Activated CD4-positive, alpha-beta T cell treated with anti-CD3 and anti-CD28 coated beads, Interleukin-2, amount 10 ng/mL, durations not matched to agents 7 days and 5 days (primary cell): ENCODE measurements around the gene IFNA14. TPM values are rescaled to one million over a fixed set of nuclear protein-coding genes. Genes with fewer than 3 reads are reported as not detected.
A peak's percentile ranks its signal among the peaks of the same experiment; 100 is the strongest.
"Not testable (repeated sequence)": the region's sequence is repeated elsewhere in the genome, so short reads cannot be mapped to it uniquely, and the experiment has no call there.

Experiments used
- CTCF ChIA-PET: fragments of 350-600 bp; sonication (Branson Sonifier 250); formaldehyde crosslinking; loops from one replicate; lab custom pipeline; 2021; ENCODE audit warnings: antibody characterized with exemption; lab: Charles Lee
- POLR2A ChIA-PET: fragments of 350-600 bp; sonication (Branson Sonifier 250); formaldehyde crosslinking; loops from one replicate; lab custom pipeline; 2021; ENCODE audit warnings: antibody characterized with exemption; lab: Charles Lee
- DNase-seq: peaks from one replicate; pipeline ENCODE4 v3.0.0-alpha.2; 2020
- H3K27ac Mint-ChIP-seq: one replicate; pipeline ENCODE4 v1.8.0; 2021; ENCODE audit warnings: mild to moderate bottlenecking, moderate library complexity, mixed read lengths
- H3K27me3 Mint-ChIP-seq: one replicate; pipeline ENCODE4 v1.8.0; 2021; ENCODE audit warnings: mixed read lengths
- H3K36me3 Mint-ChIP-seq: one replicate; pipeline ENCODE4 v1.8.0; 2021; ENCODE audit warnings: low read depth, mixed read lengths
- H3K4me1 Mint-ChIP-seq: one replicate; pipeline ENCODE4 v1.8.0; 2021; ENCODE audit warnings: mixed read lengths
- H3K4me3 Mint-ChIP-seq: one replicate; pipeline ENCODE4 v1.8.0; 2021; ENCODE audit warnings: mild to moderate bottlenecking, moderate library complexity, mixed read lengths
- H3K9me3 Mint-ChIP-seq: one replicate; pipeline ENCODE4 v1.8.0; 2021; ENCODE audit warnings: mixed read lengths
- total RNA-seq, 2 experiments: library from RNA; stranded (reverse); gene quantifications; one replicate each; pipeline ENCODE4 v1.2.3, GENCODE V29; 2021

The IFNA14 gene
- total RNA-seq, 2 experiments from 2014 or later, result not detected

DNA sequence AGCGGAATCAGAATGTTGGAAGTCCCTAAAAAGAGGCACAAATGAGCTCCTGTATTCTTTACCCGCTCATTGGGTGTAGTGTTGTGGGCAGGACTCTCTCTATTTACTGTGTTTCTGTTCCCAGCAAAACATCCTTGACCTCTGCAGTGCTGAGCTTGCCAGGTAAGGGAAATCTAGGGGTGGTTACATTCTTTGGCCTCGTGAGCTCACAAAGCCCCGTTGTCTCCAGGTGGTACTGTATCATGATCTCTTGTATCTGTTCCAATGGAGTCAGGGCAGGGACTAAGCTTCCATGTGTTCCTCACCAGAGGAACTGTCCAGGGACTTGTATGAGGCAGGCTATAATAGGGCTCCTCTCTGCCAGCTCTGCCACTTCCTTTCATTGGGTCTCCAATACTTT, 11.8 kb upstream of the IFNA14 start:
- Mint-ChIP-seq H3K36me3 (no peaks in the 10 kb centered on the region), H3K9me3 (no peaks in the 10 kb centered on the region), H3K27ac (no peak overlapping the region), H3K4me1 (peaks cover 5% of the 10 kb centered on the region), H3K4me3 (no peak overlapping the region), H3K27me3 (peaks cover 30% of the 10 kb centered on the region)
- ChIA-PET CTCF (interaction anchor here (1.1 kb wide), 1 partner anchor 16 kb away, joined by 3 read pairs; no protein-coding TSS in a partner anchor), POLR2A (no interaction called here)
- DNase-seq, result no peak

DNA sequence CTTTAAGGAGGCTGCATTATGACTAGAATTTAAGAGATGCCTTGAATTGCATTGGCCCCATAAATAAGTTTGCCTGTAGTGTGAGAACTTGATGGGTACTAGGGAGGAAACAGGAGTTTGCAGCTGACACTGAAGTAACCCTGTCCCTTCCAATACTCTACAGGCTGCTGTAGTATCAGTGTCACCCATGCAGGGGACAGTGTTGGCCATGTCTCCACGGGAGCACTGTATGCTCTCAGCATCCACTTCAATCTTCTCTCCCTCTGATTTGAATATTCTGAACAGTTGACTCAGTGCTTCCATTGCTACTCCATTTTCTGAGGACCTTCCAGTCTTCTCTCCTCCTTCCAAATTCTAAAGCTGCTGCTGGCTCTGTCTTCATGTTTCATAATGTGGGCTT, 11.4 kb upstream of the IFNA14 start:
- H3K4me3 Mint-ChIP-seq, result no peak overlapping the region
- ChIA-PET POLR2A (no interaction called here), CTCF (interaction anchor here (1.1 kb wide), 1 partner anchor 15 kb away, joined by 3 read pairs; no protein-coding TSS in a partner anchor)
- peaks cover 5% of the 10 kb centered on the region for H3K4me1 Mint-ChIP-seq
- H3K27ac Mint-ChIP-seq, result no peak overlapping the region
- H3K27me3 Mint-ChIP-seq, result peaks cover 26% of the 10 kb centered on the region
- H3K36me3 Mint-ChIP-seq, result no peaks in the 10 kb centered on the region
- no peak for DNase-seq
- H3K9me3 Mint-ChIP-seq, result no peaks in the 10 kb centered on the region

DNA sequence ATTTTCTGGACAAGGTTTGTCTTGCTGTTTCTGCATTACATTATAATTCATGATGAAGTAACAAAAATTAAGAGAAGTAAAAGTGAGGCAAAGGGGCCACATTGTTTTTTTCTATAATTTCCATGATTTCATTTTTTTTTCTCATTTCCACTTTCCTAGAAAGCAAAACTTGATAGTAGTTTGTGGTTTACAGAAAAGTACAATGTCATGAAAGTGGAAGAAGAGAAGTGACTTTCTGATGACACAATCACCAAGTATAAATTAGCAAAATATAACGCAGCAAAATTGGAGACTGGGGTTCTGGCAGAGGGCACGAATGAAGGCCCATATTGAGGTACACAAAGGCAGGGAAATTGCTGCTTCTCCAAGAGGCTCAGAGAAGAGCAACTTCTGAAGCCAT, 5.0 kb upstream of the IFNA14 start:
- H3K36me3 Mint-ChIP-seq, result no peaks in the 10 kb centered on the region
- H3K27ac Mint-ChIP-seq, result no peak overlapping the region
- ChIA-PET CTCF (no interaction called here), POLR2A (no interaction called here)
- no peaks in the 10 kb centered on the region for H3K9me3 Mint-ChIP-seq
- peaks cover 5% of the 10 kb centered on the region for H3K4me1 Mint-ChIP-seq
- H3K4me3 Mint-ChIP-seq, result no peak overlapping the region
- no peak for DNase-seq
- H3K27me3 Mint-ChIP-seq, result peaks cover 31% of the 10 kb centered on the region

DNA sequence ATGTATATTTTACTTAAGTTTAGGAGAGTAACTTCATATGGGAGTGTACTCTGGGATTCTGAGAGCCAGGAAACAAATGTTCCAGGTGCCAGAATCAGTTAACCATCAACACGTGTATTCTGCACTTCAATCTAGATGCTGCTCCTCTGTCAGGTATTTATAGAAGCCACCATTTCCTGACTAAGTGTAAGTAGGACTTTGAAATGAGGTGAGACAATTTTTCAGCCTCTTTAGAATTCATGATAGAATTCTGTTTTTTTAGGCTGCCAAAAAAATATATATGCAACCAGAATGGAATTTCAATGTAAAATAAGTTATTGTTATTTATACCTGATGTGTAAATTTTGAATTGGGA, 3.5 kb downstream of the IFNA14 start:
- ChIA-PET CTCF (interaction anchor here (0.7 kb wide), 2 partner anchors 15 to 198 kb away, joined by 3 read pairs; no protein-coding TSS in a partner anchor), POLR2A (interaction anchor here (0.6 kb wide), 1 partner anchor 14 kb away, joined by 4 read pairs; no protein-coding TSS in a partner anchor)
- H3K36me3 Mint-ChIP-seq, H3K4me1 Mint-ChIP-seq, H3K4me3 Mint-ChIP-seq, H3K27ac Mint-ChIP-seq, DNase-seq, H3K9me3 Mint-ChIP-seq: not testable (repeated sequence)
- peaks cover 22% of the 10 kb centered on the region for H3K27me3 Mint-ChIP-seq

DNA sequence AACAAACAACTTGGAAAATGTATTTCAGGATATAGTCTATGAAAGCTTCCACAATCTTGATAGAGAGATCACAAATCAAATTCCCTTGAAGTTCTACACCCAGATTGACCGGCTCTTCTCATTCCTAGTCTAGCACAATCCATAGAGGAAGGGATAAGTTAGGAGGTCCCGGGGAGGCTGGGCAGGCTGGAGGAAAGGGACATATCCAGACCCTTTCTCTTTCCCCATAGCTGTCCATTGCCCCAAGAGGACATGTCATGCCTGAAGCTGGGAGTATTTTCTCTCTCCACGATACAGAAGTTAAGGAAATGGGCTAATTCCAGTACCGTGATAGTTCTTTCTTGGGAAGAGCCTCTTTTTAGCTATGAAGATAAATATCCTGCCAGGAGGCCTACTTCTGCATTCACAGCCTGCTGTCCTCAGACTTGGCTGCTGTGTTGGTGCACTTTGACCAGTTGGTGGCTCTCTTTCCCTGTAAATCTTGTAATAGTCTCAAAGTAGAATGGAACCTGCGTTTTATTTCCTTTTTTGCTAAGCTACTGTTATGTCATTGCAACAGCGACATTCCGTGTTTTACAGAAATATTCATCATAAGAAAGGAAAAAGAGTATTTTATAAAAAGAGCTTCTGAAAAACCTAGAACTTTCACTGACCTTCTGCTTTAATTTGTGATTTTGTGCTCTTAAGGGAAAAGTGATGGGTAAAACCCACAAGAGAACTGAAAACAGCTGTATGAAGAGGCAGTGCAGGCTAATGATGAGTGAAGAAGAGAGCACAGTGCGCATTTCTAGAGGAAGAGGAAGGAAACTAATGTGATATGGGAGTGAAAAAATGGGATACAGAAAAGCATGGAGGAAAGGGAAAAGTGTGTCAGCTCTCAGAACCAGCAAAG, 4.1 kb downstream of the IFNA14 start:
- not testable (repeated sequence) for H3K36me3 Mint-ChIP-seq, H3K27ac Mint-ChIP-seq, H3K4me1 Mint-ChIP-seq, H3K4me3 Mint-ChIP-seq, H3K9me3 Mint-ChIP-seq
- ChIA-PET POLR2A (interaction anchor here (0.6 kb wide), 1 partner anchor 15 kb away, joined by 4 read pairs; no protein-coding TSS in a partner anchor), CTCF (interaction anchor here (0.7 kb wide), 2 partner anchors 16 to 199 kb away, joined by 3 read pairs; no protein-coding TSS in a partner anchor)
- DNase-seq, result peak; percentile 47
- peaks cover 19% of the 10 kb centered on the region for H3K27me3 Mint-ChIP-seq

DNA sequence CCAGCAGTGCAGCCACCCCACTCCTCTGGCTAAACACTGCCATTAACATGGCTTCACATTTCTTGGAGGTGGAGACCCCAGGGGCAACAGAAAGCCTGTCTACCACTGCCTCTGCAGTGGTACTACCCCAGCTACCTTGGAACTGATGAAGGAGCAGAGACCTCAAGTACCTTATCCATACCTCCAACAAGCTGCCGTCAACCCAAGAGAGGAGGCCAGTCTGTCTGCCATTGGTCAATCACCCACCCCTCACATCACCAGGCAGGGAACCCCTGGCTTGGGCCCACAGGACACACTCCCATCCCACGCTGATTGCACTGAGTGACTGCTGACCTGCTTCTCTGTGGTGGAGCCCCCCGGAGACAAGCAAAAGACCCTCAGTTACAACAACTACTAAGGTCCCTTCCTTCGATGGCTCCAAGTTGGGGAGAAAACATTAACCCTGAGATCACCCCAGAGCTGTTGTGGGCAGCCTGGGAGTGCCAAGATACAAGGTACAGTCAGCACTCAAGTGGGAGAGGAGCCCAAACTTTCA, 5.6 kb downstream of the IFNA14 start:
- Mint-ChIP-seq H3K4me1 (peaks cover 9% of the 10 kb centered on the region), H3K4me3 (no peak overlapping the region), H3K36me3 (no peaks in the 10 kb centered on the region)

DNA sequence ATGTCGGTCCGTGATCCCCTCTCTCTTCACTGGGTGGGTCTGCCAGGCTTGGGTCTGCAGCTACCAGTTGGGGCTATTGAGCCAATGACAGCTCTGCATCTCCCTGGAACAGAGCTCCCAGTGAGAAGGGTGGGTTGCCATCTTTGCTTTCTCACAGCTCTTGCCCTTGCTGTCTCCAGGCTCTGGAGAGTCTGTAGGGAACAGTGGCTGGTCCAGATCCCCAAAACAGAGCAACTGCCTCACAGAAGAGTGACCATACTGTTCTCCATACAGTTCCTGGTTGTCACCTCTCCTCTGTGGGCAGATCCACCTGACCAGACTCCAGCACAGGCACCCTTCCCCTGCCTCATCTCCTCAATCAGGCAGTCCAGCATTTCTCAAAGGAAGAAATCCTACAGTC, 6.5 kb downstream of the IFNA14 start:
- peaks cover 9% of the 10 kb centered on the region for H3K4me1 Mint-ChIP-seq
- H3K36me3 Mint-ChIP-seq, result no peaks in the 10 kb centered on the region
- no peak overlapping the region for H3K4me3 Mint-ChIP-seq
- no peaks in the 10 kb centered on the region for H3K9me3 Mint-ChIP-seq
- POLR2A ChIA-PET, result no interaction called here
- no peak overlapping the region for H3K27ac Mint-ChIP-seq
- peaks cover 13% of the 10 kb centered on the region for H3K27me3 Mint-ChIP-seq
- no peak for DNase-seq
- CTCF ChIA-PET, result no interaction called here

More for the DNA sequence above, 5.6 kb downstream of the IFNA14 start:
- CTCF ChIA-PET, result no interaction called here
- no peak overlapping the region for H3K27ac Mint-ChIP-seq
- POLR2A ChIA-PET, result no interaction called here
- no peak for DNase-seq
- H3K9me3 Mint-ChIP-seq, result no peaks in the 10 kb centered on the region
- peaks cover 17% of the 10 kb centered on the region for H3K27me3 Mint-ChIP-seq

DNA sequence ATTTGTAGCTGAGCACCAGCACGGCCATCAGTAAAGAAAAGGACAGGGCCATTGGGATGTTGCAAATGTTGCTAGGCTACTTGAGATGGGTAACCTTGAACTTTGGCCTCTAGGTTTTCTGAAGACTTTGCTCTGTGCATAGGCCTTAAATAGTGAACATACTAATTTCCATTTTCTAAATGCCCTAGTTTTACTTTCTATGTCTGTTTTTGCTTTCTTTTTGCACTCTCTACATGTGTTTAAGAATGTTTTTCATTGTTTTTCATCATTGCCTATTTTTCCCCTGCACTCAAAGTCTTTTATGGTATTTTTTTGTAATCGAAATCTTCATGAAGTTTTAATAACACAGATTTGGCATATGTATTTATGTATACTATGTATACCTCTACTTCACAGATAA, 11.7 kb downstream of the IFNA14 start, which contains the start of gene IFNA17:
Gene IFNA17, minus strand, starts transcription at position 101 of the 400 bp plus-strand sequence. Its CDS starts 49 bp downstream, at position 52.
- CTCF ChIA-PET, result no interaction called here
- H3K27me3 Mint-ChIP-seq, result peaks cover 9% of the 10 kb centered on the region
- no peaks in the 10 kb centered on the region for H3K4me1 Mint-ChIP-seq

GRCh38 chr9:21217211-21217610, 22.6 kb downstream of the IFNA14 start, which contains the start of gene IFNA16:
Gene IFNA16 (minus strand): TSS chr9:21217311. CDS start chr9:21217305, 6 bp downstream.
- H3K27ac Mint-ChIP-seq, DNase-seq, POLR2A ChIA-PET, H3K4me1 Mint-ChIP-seq, H3K4me3 Mint-ChIP-seq, CTCF ChIA-PET, H3K36me3 Mint-ChIP-seq, H3K9me3 Mint-ChIP-seq: not testable (repeated sequence)
- H3K27me3 Mint-ChIP-seq, result peaks cover 40% of the 10 kb centered on the region

More for the DNA sequence above, 11.7 kb downstream of the IFNA14 start, which contains the start of gene IFNA17:
- POLR2A ChIA-PET, result no interaction called here
- no peaks in the 10 kb centered on the region for H3K36me3 Mint-ChIP-seq
- no peaks in the 10 kb centered on the region for H3K9me3 Mint-ChIP-seq
- H3K27ac Mint-ChIP-seq, result no peak within 1 kb of the TSS
- DNase-seq, result no peak
- no peak within 1 kb of the TSS for H3K4me3 Mint-ChIP-seq

DNA sequence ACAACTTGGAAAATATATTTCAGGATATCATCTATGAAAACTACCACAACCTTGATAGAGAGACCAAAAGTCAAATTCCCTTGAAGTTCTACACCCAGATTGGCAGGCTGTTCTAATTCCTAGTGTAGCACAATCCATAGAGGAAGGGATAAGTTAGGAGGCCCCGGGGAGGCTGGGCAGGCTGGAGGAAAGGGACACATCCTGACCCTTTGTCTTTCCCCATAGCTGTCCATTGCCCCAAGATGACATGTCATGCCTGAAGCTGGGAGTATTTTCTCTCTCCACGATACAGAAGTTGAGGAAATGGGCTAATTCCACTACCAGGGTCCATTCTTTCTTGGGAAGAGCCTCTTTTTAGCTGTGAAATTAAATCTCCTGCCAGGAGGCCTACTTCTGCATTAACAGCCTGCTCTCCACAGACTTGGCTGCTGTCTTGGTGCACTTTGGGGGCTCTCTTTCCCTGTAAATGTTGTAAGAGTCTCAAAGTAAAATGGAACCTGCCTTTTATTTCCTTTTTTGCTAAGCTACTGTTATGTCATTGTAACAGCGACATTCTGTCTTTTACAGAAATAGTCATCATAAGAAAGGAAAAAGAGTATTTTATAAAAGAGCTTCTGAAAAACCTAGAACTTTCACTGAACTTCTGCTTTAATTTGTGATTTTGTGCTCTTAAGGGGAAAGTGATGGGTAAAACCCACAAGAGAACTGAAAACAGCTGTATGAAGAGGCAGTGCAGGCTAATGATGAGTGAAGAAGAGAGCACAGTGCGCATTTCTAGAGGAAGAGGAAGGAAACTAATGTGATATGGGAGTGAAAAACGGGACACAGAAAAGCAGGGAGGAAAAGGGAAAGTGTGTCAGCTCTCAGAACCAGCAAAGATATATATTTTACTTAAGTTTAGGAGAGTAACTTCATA, 26.1 kb downstream of the IFNA14 start:
- CTCF ChIA-PET, result interaction anchor here (1.1 kb wide), 1 partner anchor 182 kb away, joined by 3 read pairs; no protein-coding TSS in a partner anchor
- POLR2A ChIA-PET, H3K9me3 Mint-ChIP-seq, H3K4me1 Mint-ChIP-seq, DNase-seq, H3K27ac Mint-ChIP-seq, H3K4me3 Mint-ChIP-seq, H3K36me3 Mint-ChIP-seq: not testable (repeated sequence)
- peaks cover 12% of the 10 kb centered on the region for H3K27me3 Mint-ChIP-seq

GRCh38 chr9:21212160-21212559, 27.6 kb downstream of the IFNA14 start:
- H3K4me1 Mint-ChIP-seq, DNase-seq, H3K9me3 Mint-ChIP-seq, H3K4me3 Mint-ChIP-seq, H3K27ac Mint-ChIP-seq, CTCF ChIA-PET, H3K27me3 Mint-ChIP-seq, POLR2A ChIA-PET, H3K36me3 Mint-ChIP-seq: not testable (repeated sequence)

DNA sequence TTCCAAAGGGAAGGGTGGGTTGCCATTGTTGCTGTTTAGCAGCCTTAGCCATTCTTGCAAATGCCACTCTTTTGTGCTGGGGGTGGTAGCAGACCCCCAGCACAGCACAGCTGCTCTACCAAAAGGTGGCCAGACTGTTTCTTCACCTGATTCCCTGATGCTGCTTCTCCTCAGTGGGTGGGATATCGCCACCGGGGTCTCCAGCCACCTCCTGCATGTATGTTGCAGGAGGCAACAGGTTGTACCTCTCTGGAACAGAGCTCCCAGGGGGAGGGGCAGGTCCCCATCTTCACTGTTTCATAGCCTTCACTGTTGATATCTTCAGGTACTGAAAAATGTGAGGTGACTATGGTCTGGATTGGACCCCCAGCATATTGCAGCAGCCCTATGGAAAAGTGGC, 29.0 kb downstream of the IFNA14 start:
- H3K27me3 Mint-ChIP-seq, H3K4me1 Mint-ChIP-seq, DNase-seq, H3K36me3 Mint-ChIP-seq, CTCF ChIA-PET, H3K4me3 Mint-ChIP-seq, POLR2A ChIA-PET, H3K9me3 Mint-ChIP-seq, H3K27ac Mint-ChIP-seq: not testable (repeated sequence)
